Activated T-cell treated with anti-CD3 and anti-CD28 coated beads, Interleukin-2, amount 50 U/mL, for 4 hours (primary cell): ENCODE results near the gene ADPGK. TPM values are rescaled to one million over a fixed set of nuclear protein-coding genes. Genes with fewer than 3 reads are reported as not detected.
A peak's percentile ranks its signal among the peaks of the same experiment; 100 is the strongest.

Experiments
- ATAC-seq, 2 donors: fragments of 200-7000 bp; cut with Tn5 transposase; one replicate each; pipeline ENCODE4 v1.10.0; 2021
- DNase-seq: peaks from one replicate; pipeline ENCODE4 v3.0.0-alpha.2; 2020
- H3K27me3 Mint-ChIP-seq: one replicate; pipeline ENCODE4 v1.8.0; 2021; ENCODE audit warnings: low read depth, mixed read lengths
- H3K36me3 Mint-ChIP-seq: one replicate; pipeline ENCODE4 v1.8.0; 2022; ENCODE audit warnings: mixed read lengths; ENCODE audit not compliant: insufficient read depth
- H3K4me1 Mint-ChIP-seq: one replicate; pipeline ENCODE4 v1.8.0; 2021; ENCODE audit warnings: low read depth, mixed read lengths
- H3K4me3 Mint-ChIP-seq: one replicate; pipeline ENCODE4 v1.8.0; 2021; ENCODE audit warnings: mild to moderate bottlenecking, moderate library complexity, mixed read lengths
- H3K9me3 Mint-ChIP-seq: one replicate; pipeline ENCODE4 v1.8.0; 2021; ENCODE audit warnings: mixed read lengths
- total RNA-seq, 3 donors: library from RNA; stranded (reverse); gene quantifications; one replicate each; pipeline ENCODE4 v1.2.1, GENCODE V29; 2021

The ADPGK gene
- total RNA-seq, 3 donors from 2014 or later = 79.0 to 81.9 (median 81.8) TPM

DNA sequence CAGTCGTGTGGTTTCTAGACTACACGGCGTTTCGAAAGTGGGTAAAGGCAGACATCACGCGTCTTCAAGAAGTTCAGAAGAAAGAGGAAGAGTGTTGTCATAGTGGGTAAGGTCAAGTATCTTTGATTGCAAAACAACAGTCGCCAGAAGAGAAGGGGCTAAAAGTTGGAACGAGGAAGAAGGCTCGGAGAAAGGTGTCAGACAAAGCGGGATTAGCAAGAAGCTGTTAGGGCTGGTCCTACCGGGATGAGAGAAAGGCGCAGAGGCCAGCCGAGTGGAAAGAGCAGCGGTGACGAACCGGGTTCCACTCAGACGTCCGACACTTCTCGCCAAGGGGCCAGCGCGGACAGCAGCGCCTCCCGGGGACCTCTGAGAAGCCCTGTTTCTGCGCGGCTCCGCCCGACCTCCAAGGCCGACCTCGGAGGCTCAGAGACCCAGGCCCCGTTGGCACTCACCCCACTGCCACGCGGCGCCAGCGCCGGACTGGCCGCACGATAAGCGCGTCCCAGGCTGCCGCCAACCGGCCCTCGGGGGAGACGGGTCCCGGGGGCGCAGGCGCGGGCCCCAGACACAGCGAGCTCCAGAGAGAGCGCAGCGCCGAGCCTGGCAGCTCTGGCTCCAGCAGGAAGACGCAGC is 436 bp downstream of the ADPGK start:
- peak; percentile 8 for DNase-seq
- H3K27me3 Mint-ChIP-seq = no peaks in the 10 kb centered on the region
- peak; percentile 47 for ATAC-seq
- H3K4me3 Mint-ChIP-seq = peak overlapping the region; percentile 94
- no peaks in the 10 kb centered on the region for H3K9me3 Mint-ChIP-seq
- H3K4me1 Mint-ChIP-seq = peaks cover 76% of the 10 kb centered on the region
- peaks cover 31% of the 10 kb centered on the region for H3K36me3 Mint-ChIP-seq

DNA sequence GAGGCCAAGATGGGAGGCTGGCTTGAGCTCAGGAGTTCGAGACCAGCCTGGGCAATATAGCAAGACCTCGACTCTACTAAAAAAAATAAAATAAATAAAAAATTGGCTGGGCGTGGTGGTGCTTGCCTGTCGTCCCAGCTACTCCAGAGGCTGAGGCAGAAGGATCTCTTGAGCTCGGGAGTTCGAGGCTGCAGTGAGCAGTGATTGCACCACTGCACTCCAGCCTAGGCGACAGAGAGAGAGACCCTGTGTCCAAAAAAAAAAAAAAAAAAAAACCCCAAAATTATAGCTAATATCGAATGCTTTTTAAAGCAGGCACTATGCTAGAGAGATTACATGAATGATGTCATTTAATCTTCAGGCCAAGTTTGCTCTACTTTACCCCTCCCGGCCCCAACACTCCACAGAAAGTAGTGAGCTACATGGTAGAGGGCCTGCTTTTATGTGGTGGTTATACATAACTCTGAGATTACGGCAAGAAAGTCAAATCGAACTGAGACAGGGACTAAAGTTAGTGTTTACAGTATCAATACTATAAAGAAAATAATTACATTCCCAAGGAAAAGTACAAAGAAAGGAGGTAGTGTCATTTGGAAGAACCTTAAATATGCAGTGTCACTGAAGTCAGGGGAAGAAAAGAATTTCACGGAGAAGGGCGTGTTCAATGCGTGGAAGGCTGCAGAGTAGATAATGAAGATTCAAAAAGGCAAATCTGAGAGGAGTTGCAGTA is 1.1 kb downstream of the ADPGK start:
- peaks cover 35% of the 10 kb centered on the region for H3K36me3 Mint-ChIP-seq
- H3K4me1 Mint-ChIP-seq = peaks cover 76% of the 10 kb centered on the region
- no peaks in the 10 kb centered on the region for H3K27me3 Mint-ChIP-seq
- H3K4me3 Mint-ChIP-seq = peak overlapping the region; percentile 94
- ATAC-seq = no peak
- no peaks in the 10 kb centered on the region for H3K9me3 Mint-ChIP-seq
- no peak for DNase-seq

- Mint-ChIP-seq H3K27me3 (no peaks in the 10 kb centered on the region), H3K36me3 (peaks cover 37% of the 10 kb centered on the region), H3K9me3 (no peaks in the 10 kb centered on the region), H3K4me3 (peak overlapping the region; percentile 94), H3K4me1 (peaks cover 71% of the 10 kb centered on the region)
- DNase-seq (no peak), ATAC-seq (no peak)
These were observed 1.9 kb downstream of the ADPGK start for GRCh38 chr15:72781631-72782030.

GRCh38 chr15:72778796-72779195 is 4.8 kb downstream of the ADPGK start:
- Mint-ChIP-seq H3K36me3 (peaks cover 46% of the 10 kb centered on the region), H3K4me1 (peaks cover 62% of the 10 kb centered on the region), H3K4me3 (no peak overlapping the region), H3K27me3 (no peaks in the 10 kb centered on the region), H3K9me3 (no peaks in the 10 kb centered on the region)
- ATAC-seq = no peak
- DNase-seq = no peak

DNA sequence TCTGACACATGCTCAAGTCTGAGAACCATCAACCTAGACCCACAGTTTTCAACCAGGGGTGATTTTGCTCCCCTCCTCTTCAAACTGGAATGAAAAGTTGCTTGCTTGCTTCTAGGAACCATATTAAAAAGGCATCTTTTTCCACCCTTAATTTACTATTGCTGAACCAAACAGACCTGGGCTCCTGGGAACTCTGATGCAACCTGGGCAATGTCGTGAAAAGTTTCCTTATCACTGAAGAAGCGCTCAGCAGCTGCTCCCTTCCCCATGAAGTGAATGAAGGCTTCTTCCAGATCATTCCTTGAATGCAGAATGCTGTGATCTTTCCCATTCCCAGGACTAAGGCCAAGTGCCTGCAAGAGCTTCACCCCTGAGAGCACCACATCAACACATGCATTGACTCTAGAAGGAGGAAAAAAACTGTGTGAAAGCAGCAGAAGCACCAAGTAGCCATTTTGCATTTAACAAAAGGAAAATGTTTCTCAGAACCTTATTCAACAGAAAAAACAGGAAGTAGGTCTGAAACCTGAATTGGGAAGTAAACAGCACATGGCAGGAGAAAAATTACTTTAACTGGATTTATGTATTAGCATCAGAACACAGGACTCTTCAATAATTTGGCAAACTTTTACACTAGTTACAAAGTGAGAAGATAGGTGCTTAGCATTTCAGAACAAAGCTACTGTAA is 8.7 kb downstream of the ADPGK start:
- peaks cover 50% of the 10 kb centered on the region for H3K36me3 Mint-ChIP-seq
- ATAC-seq (no peak), DNase-seq (no peak)
- H3K27me3 Mint-ChIP-seq = no peaks in the 10 kb centered on the region
- H3K4me1 Mint-ChIP-seq = peaks cover 46% of the 10 kb centered on the region
- H3K9me3 Mint-ChIP-seq = no peaks in the 10 kb centered on the region
- H3K4me3 Mint-ChIP-seq = no peak overlapping the region

GRCh38 chr15:72771329-72771725 is 12.2 kb downstream of the ADPGK start:
- H3K27me3 Mint-ChIP-seq = no peaks in the 10 kb centered on the region
- DNase-seq (no peak), ATAC-seq (no peak)
- peaks cover 26% of the 10 kb centered on the region for H3K4me1 Mint-ChIP-seq
- H3K4me3 Mint-ChIP-seq = no peak overlapping the region
- peaks cover 13% of the 10 kb centered on the region for H3K9me3 Mint-ChIP-seq
- peaks cover 63% of the 10 kb centered on the region for H3K36me3 Mint-ChIP-seq

DNA sequence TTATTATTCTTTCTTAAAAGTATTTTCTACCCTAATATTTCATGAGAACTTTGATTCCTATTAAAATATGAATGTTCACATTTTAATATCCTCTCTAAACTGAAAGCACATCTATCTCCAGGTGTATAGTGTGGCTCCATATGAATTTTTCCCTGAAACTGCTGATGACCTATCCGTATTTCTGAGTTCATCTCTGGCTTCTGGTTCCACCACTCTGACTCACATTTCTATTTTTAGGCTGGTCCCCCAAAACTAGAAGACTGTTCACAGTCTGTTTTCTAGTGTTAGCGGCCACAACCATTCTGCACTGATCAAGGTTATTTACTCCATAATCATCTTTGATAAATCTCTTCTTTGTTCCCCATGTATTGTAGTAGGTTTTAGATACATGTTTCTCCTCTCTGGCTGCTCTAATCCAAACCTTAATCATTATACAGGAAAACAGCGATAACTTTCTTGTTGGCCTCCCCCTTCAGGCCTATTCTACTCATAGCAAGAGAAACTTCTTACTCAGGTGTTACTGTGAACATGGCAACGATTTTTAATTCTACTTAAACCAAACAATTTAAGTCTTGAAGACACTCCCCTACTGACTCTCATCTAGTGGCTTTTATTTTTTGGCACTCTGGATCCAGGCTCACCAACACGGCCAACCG is 12.8 kb downstream of the ADPGK start:
- ATAC-seq (peak; percentile 53 to 54), DNase-seq (no peak)
- Mint-ChIP-seq H3K27me3 (no peaks in the 10 kb centered on the region), H3K36me3 (peaks cover 66% of the 10 kb centered on the region), H3K4me1 (peaks cover 21% of the 10 kb centered on the region), H3K9me3 (peaks cover 13% of the 10 kb centered on the region), H3K4me3 (no peak overlapping the region)

DNA sequence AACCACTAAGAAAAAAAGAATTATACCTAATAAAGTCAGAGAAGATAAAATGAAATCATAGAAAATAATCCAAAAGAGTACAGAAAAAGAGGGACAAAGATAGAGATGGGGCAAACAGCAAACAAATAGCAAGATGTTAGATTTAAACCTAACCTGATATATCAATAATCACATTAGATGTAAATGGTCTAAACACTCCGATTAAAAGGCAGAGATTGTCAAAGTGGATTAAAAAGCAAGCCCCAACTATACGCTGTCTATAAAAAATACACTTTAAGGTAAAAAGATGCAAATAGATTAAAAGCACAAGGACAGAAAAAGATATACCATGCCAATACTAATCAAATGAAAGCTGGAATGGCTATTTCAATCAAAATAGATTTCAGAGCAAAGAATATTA is 16.8 kb downstream of the ADPGK start:
- Mint-ChIP-seq H3K4me3 (no peak overlapping the region), H3K9me3 (peaks cover 13% of the 10 kb centered on the region), H3K4me1 (peaks cover 18% of the 10 kb centered on the region), H3K36me3 (peaks cover 53% of the 10 kb centered on the region), H3K27me3 (no peaks in the 10 kb centered on the region)
- DNase-seq (no peak), ATAC-seq (no peak)

GRCh38 chr15:72766025-72766424 is 17.5 kb downstream of the ADPGK start:
- DNase-seq = no peak
- peaks cover 51% of the 10 kb centered on the region for H3K36me3 Mint-ChIP-seq
- peaks cover 14% of the 10 kb centered on the region for H3K4me1 Mint-ChIP-seq
- H3K9me3 Mint-ChIP-seq = peaks cover 13% of the 10 kb centered on the region
- H3K4me3 Mint-ChIP-seq = no peak overlapping the region
- no peaks in the 10 kb centered on the region for H3K27me3 Mint-ChIP-seq
- no peak for ATAC-seq

- H3K4me1 Mint-ChIP-seq = peaks cover 10% of the 10 kb centered on the region
- H3K36me3 Mint-ChIP-seq = peaks cover 50% of the 10 kb centered on the region
These were observed 18.9 kb downstream of the ADPGK start for GRCh38 chr15:72764656-72765055.

GRCh38 chr15:72760590-72761260 is 22.8 kb downstream of the ADPGK start:
- Mint-ChIP-seq H3K4me1 (peaks cover 15% of the 10 kb centered on the region), H3K27me3 (no peaks in the 10 kb centered on the region), H3K4me3 (no peak overlapping the region), H3K9me3 (no peaks in the 10 kb centered on the region), H3K36me3 (peaks cover 40% of the 10 kb centered on the region)
- ATAC-seq (no peak), DNase-seq (no peak)

More at GRCh38 chr15:72764656-72765055, 18.9 kb downstream of the ADPGK start:
- ATAC-seq (no peak), DNase-seq (no peak)
- H3K4me3 Mint-ChIP-seq = no peak overlapping the region
- peaks cover 13% of the 10 kb centered on the region for H3K9me3 Mint-ChIP-seq
- no peaks in the 10 kb centered on the region for H3K27me3 Mint-ChIP-seq

GRCh38 chr15:72758182-72758581 is 25.4 kb downstream of the ADPGK start:
- no peaks in the 10 kb centered on the region for H3K27me3 Mint-ChIP-seq
- H3K36me3 Mint-ChIP-seq = peaks cover 58% of the 10 kb centered on the region
- H3K9me3 Mint-ChIP-seq = no peaks in the 10 kb centered on the region
- H3K4me1 Mint-ChIP-seq = peaks cover 27% of the 10 kb centered on the region
- ATAC-seq = no peak
- no peak overlapping the region for H3K4me3 Mint-ChIP-seq
- no peak for DNase-seq

DNA sequence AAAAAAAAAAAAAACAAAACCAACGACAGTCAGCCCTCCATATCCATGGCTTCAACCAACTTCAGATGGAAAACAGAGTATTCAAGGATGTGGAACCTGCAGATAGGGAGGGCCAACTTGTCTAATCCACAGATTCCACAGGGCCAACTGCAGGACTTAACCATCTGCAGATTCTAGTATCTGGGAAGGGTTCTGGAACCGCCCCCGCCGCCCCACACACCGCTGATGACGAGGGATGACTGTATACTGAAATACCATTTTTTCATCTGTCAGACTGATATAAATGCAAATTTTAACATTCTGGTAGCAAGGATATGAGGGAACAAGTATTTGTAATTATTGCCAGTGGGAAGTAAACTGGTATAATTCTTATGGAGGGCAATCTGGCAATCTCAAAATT is 29.5 kb downstream of the ADPGK start:
- peaks cover 41% of the 10 kb centered on the region for H3K4me1 Mint-ChIP-seq
- peaks cover 59% of the 10 kb centered on the region for H3K36me3 Mint-ChIP-seq
- H3K4me3 Mint-ChIP-seq = no peak overlapping the region
- no peak for DNase-seq
- no peak for ATAC-seq
- H3K27me3 Mint-ChIP-seq = no peaks in the 10 kb centered on the region
- no peaks in the 10 kb centered on the region for H3K9me3 Mint-ChIP-seq
